GM21390 (cell line): Measurements from ENCODE around the gene MSRB3.
"Not testable (repeated sequence)": the region's sequence is repeated elsewhere in the genome, so short reads cannot be mapped to it uniquely, and the experiment has no call there.

Experiments
- ATAC-seq: cut with Tn5 transposase; IDR thresholded peaks from one replicate; pipeline ENCODE4 v1.9.1; 2021; ENCODE audit not compliant: unreplicated experiment

Gene MSRB3

GRCh38 chr12:65287426-65287825, 8.9 kb downstream of the MSRB3 start:
- no peak for ATAC-seq

- ATAC-seq: no peak
Observed at GRCh38 chr12:65292241-65292640, 13.8 kb downstream of the MSRB3 start.

GRCh38 chr12:65293735-65294134, 15.3 kb downstream of the MSRB3 start:
- ATAC-seq: no peak

- ATAC-seq: no peak
Observed at GRCh38 chr12:65294641-65295262, 16.3 kb downstream of the MSRB3 start.

- no peak for ATAC-seq
Observed at GRCh38 chr12:65296508-65297265, 18.2 kb downstream of the MSRB3 start.

- no peak for ATAC-seq
Observed at GRCh38 chr12:65300097-65300496, 21.6 kb downstream of the MSRB3 start.

- no peak for ATAC-seq
Observed at GRCh38 chr12:65300679-65301349, 22.3 kb downstream of the MSRB3 start.

GRCh38 chr12:65302891-65303290, 24.4 kb downstream of the MSRB3 start:
- no peak for ATAC-seq

GRCh38 chr12:65305346-65305950, 27.0 kb downstream of the MSRB3 start:
- no peak for ATAC-seq

GRCh38 chr12:65306366-65307168, 28.1 kb downstream of the MSRB3 start:
- ATAC-seq: no peak

GRCh38 chr12:65307169-65307501, 28.7 kb downstream of the MSRB3 start:
- ATAC-seq: no peak

GRCh38 chr12:65308006-65308405, 29.5 kb downstream of the MSRB3 start:
- ATAC-seq: no peak

GRCh38 chr12:65308601-65309071, 30.2 kb downstream of the MSRB3 start:
- no peak for ATAC-seq

- ATAC-seq: no peak
Observed at GRCh38 chr12:65311260-65311659, 32.8 kb downstream of the MSRB3 start.

- no peak for ATAC-seq
Observed at GRCh38 chr12:65313719-65314317, 35.3 kb downstream of the MSRB3 start.

- ATAC-seq: not testable (repeated sequence)
Observed at GRCh38 chr12:65315238-65315637, 36.8 kb downstream of the MSRB3 start.

GRCh38 chr12:65318186-65318685, 39.8 kb downstream of the MSRB3 start:
- ATAC-seq: no peak

GRCh38 chr12:65319688-65320200, 41.3 kb downstream of the MSRB3 start:
- ATAC-seq: no peak

- ATAC-seq: no peak
Observed at GRCh38 chr12:65323070-65323469, 44.6 kb downstream of the MSRB3 start.

- ATAC-seq: no peak
Observed at GRCh38 chr12:65324056-65324455, 45.6 kb downstream of the MSRB3 start.
